Upper lobe of left lung (tissue), 4 donors: Measurements from ENCODE around the gene ADAMTS3.

Experiments used
- CTCF ChIP-seq, 6 experiments: fragments of 450-650 bp in 4 of 6; fragments of 200-600 bp in 2 of 6; sonication (generic) in 2 of 6; IDR thresholded peaks; one replicate each; pipeline ENCODE4 v1.5.1; 2016 to 2019; ENCODE audit warnings: antibody characterized with exemption in 6 of 6
- EP300 ChIP-seq, 4 donors: sonication (generic); formaldehyde crosslinking; IDR thresholded peaks; one replicate each; pipeline ENCODE4 v1.5.1; 2017; ENCODE audit warnings: antibody characterized with exemption in 4 of 4, control low read depth in 2 of 4
- POLR2AphosphoS5 ChIP-seq, 2 donors: sonication (generic); formaldehyde crosslinking; IDR thresholded peaks; one replicate each; pipeline ENCODE4 v1.5.1; 2017; ENCODE audit warnings: antibody characterized with exemption in 2 of 2

GRCh38 chr4:72467633-72468032 is 101.4 kb downstream of the ADAMTS3 start:
- TF ChIP-seq CTCF (IDR thresholded peaks at IDR 0.05) (no peak), POLR2AphosphoS5 (IDR thresholded peaks at IDR 0.05) (no peak), EP300 (IDR thresholded peaks at IDR 0.05) (no peak)
